B cell (primary cell): ENCODE data around the gene SKAP2. TPM values are rescaled to one million over a fixed set of nuclear protein-coding genes. Genes with fewer than 3 reads are reported as not detected.

Source experiments
- ATAC-seq: fragments of 200-7000 bp; cut with Tn5 transposase; one replicate; pipeline ENCODE4 v1.10.0; 2021; ENCODE audit warnings: low read depth, mild to moderate bottlenecking, moderate number of reproducible peaks, moderate library complexity
- CTCF ChIA-PET: fragments of 350-600 bp; sonication (Branson Sonifier 250); formaldehyde crosslinking; loops from one replicate; lab custom pipeline; 2021; ENCODE audit warnings: antibody characterized with exemption, inconsistent platforms; lab: Charles Lee
- POLR2A ChIA-PET: fragments of 350-600 bp; sonication (Branson Sonifier 250); formaldehyde crosslinking; loops from one replicate; lab custom pipeline; 2021; ENCODE audit warnings: antibody characterized with exemption; lab: Charles Lee
- DNase-seq: peaks from one replicate; pipeline ENCODE4 v3.0.0; 2013
- H2AFZ ChIP-seq: 2 replicates; pipeline ENCODE4 v1.6.1; 2012; ENCODE audit warnings: mild to moderate bottlenecking, low read depth, low read length; ENCODE audit not compliant: insufficient read depth, poor library complexity, severe bottlenecking
- H3K27ac ChIP-seq, 2 donors: 1 replicate in 1 of 2; 2 replicates in 1 of 2; pipeline ENCODE4 v1.5.1; 2012 to 2013; ENCODE audit warnings: low read length in 2 of 2, mild to moderate bottlenecking in 2 of 2, moderate library complexity in 1 of 2
- H3K27me3 ChIP-seq, 4 experiments: fragments of 200-600 bp in 1 of 4; sonication (generic) in 1 of 4; replicated peaks in 1 of 4; 1 replicate in 2 of 4; 2 replicates in 2 of 4; pipeline versions ENCODE4 v1.6.1 to v1.7.0; 2013 to 2016; ENCODE audit warnings: low read length in 3 of 4, mild to moderate bottlenecking in 2 of 4, mixed read lengths in 1 of 4, moderate library complexity in 1 of 4; ENCODE audit not compliant: insufficient read depth in 4 of 4, control insufficient read depth in 3 of 4; ENCODE audit errors: control extremely low read depth in 1 of 4
- H3K36me3 ChIP-seq, 2 experiments: replicated peaks in 1 of 2; 1 replicate in 1 of 2; 2 replicates in 1 of 2; pipeline versions ENCODE4 v1.6.1 to v1.7.1; 2013; ENCODE audit warnings: low read length in 1 of 2; ENCODE audit not compliant: insufficient read depth in 2 of 2, control insufficient read depth in 1 of 2; ENCODE audit errors: control extremely low read depth in 1 of 2, extremely low read depth in 1 of 2
- H3K4me1 ChIP-seq, 2 donors: fragments of 200-600 bp in 1 of 2; sonication (generic) in 1 of 2; 1 replicate in 1 of 2; 2 replicates in 1 of 2; pipeline versions ENCODE4 v1.5.1 to v1.6.1; 2013 to 2017; ENCODE audit warnings: low read length in 2 of 2; ENCODE audit not compliant: control insufficient read depth in 2 of 2, insufficient read depth in 2 of 2
- H3K4me2 ChIP-seq: replicated peaks from 2 replicates; pipeline ENCODE3; 2012; ENCODE audit warnings: mild to moderate bottlenecking, low read depth, low read length; ENCODE audit not compliant: poor library complexity, severe bottlenecking
- H3K4me3 ChIP-seq, 5 experiments: fragments of 200-600 bp in 1 of 5; sonication (generic) in 1 of 5; 1 replicate in 3 of 5; 2 replicates in 2 of 5; pipeline versions ENCODE4 v1.5.1 to v1.7.0; 2011 to 2016; ENCODE audit warnings: low read length in 4 of 5, mild to moderate bottlenecking in 4 of 5, low read depth in 2 of 5, control low read depth in 1 of 5, moderate library complexity in 1 of 5; ENCODE audit not compliant: insufficient read depth in 1 of 5; ENCODE audit errors: control extremely low read depth in 1 of 5, extremely low read depth in 1 of 5
- H3K79me2 ChIP-seq: fragments of 200-600 bp; sonication (generic); one replicate; pipeline ENCODE4 v1.6.0; 2016; ENCODE audit warnings: low read length; ENCODE audit not compliant: control insufficient read depth, insufficient read depth
- H3K9ac ChIP-seq: fragments of 200-600 bp; sonication (generic); 2 replicates; pipeline ENCODE4 v1.6.1; 2017; ENCODE audit warnings: mild to moderate bottlenecking, low read length, moderate library complexity
- H3K9me3 ChIP-seq, 3 donors: one replicate each; pipeline versions ENCODE4 v1.6.1 to v1.7.1; 2013; ENCODE audit warnings: low read length in 2 of 3; ENCODE audit not compliant: control insufficient read depth in 2 of 3, insufficient read depth in 1 of 3; ENCODE audit errors: control extremely low read depth in 1 of 3
- H4K20me1 ChIP-seq: 2 replicates; pipeline ENCODE4 v1.6.0; 2012; ENCODE audit warnings: mild to moderate bottlenecking, low read length; ENCODE audit not compliant: insufficient read depth, control insufficient read depth, poor library complexity, severe bottlenecking
- H3K27ac Mint-ChIP-seq: one replicate; pipeline ENCODE4 v1.8.0; 2021; ENCODE audit warnings: mixed read lengths
- H3K27me3 Mint-ChIP-seq: one replicate; pipeline ENCODE4 v1.8.0; 2021; ENCODE audit warnings: mixed read lengths
- H3K4me1 Mint-ChIP-seq: one replicate; pipeline ENCODE4 v1.8.0; 2021; ENCODE audit warnings: mixed read lengths
- H3K4me3 Mint-ChIP-seq: one replicate; pipeline ENCODE4 v1.8.0; 2021; ENCODE audit warnings: mixed read lengths
- H3K9me3 Mint-ChIP-seq: one replicate; pipeline ENCODE4 v1.8.0; 2022; ENCODE audit warnings: mixed read lengths; ENCODE audit not compliant: insufficient read depth
- CTCF ChIP-seq: fragments of 200-600 bp; IDR thresholded peaks from one replicate; pipeline ENCODE4 v1.8.0; 2022; ENCODE audit warnings: antibody characterized with exemption, mild to moderate bottlenecking
- EZH2 ChIP-seq: IDR thresholded peaks from 2 replicates; pipeline ENCODE4 v1.6.1; 2012; ENCODE audit warnings: borderline replicate concordance, low read depth, mild to moderate bottlenecking, moderate library complexity, low read length; ENCODE audit not compliant: insufficient read depth, poor library complexity, severe bottlenecking
- WGBS: methylation state at CpG from one replicate; pipeline ENCODE4 v1.1.5; 2013; ENCODE audit warnings: missing lambda C conversion rate; ENCODE audit not compliant: insufficient coverage; 5-methylcytosine and 5-hydroxymethylcytosine counted together
- intact Hi-C: fragments of 100-400 bp; cut with micrococcal nuclease; formaldehyde crosslinking; loops from one replicate; pipeline ENCODE4 v1.10.0; 2022
- polyA plus RNA-seq: library from polyadenylated mRNA; depleted of rRNA; stranded (reverse); fragments of >200 nt; gene quantifications from 2 replicates; pipeline ENCODE4 v1.2.3, GENCODE V29; 2012
- total RNA-seq, 2 donors: library from RNA; stranded (reverse); fragments of 120-200 nt in 1 of 2; gene quantifications; 1 replicate in 1 of 2; 2 replicates in 1 of 2; pipeline versions ENCODE4 v1.2.3 to v1.2.4, GENCODE V29; 2013 to 2022

The SKAP2 gene
- total and polyA plus RNA-seq, 2 donors (not counting 1 experiment from before 2014, with no cell fraction given) = 12.8 to 58.4 TPM

- Histone ChIP-seq H3K36me3 (no peaks in the 10 kb centered on the region), H3K4me1 (no peaks in the 10 kb centered on the region), H3K9me3 (no peaks in the 10 kb centered on the region), H4K20me1 (no peaks in the 10 kb centered on the region), H3K4me2 (no peak overlapping the region), H3K27ac (no peak overlapping the region), H2AFZ (no peak overlapping the region), H3K4me3 (no peak overlapping the region), H3K79me2 (no peaks in the 10 kb centered on the region), H3K9ac (no peak overlapping the region), H3K27me3 (no peaks in the 10 kb centered on the region)
- Mint-ChIP-seq H3K27ac (no peak overlapping the region), H3K27me3 (no peaks in the 10 kb centered on the region), H3K4me3 (no peak overlapping the region), H3K9me3 (no peaks in the 10 kb centered on the region), H3K4me1 (no peaks in the 10 kb centered on the region)
- TF ChIP-seq EZH2 (no peak), CTCF (no peak)
- DNase-seq (no peak), ATAC-seq (no peak)
- intact Hi-C loops = no loop called here
- ChIA-PET CTCF (interaction anchor here (1.3 kb wide), 1 partner anchor 18 kb away, joined by 3 read pairs; no protein-coding TSS in a partner anchor), POLR2A (no interaction called here)
- WGBS = no CpG with 5 or more reads among the region's 3 CpGs
These were observed 215.0 kb downstream of the SKAP2 start for GRCh38 chr7:26649388-26649787.

- ATAC-seq (no peak), DNase-seq (no peak)
- H3K9ac ChIP-seq = no peak overlapping the region
- no peaks in the 10 kb centered on the region for H3K4me1 Mint-ChIP-seq
- ChIA-PET CTCF (interaction anchor here (1.3 kb wide), 1 partner anchor 19 kb away, joined by 3 read pairs; no protein-coding TSS in a partner anchor), POLR2A (no interaction called here)
- no peaks in the 10 kb centered on the region for H4K20me1 ChIP-seq
- no peak for TF ChIP-seq EZH2
- TF ChIP-seq CTCF = no peak
- no peaks in the 10 kb centered on the region for H3K79me2 ChIP-seq
- no peak overlapping the region for H3K4me3 Mint-ChIP-seq
- no peak overlapping the region for H3K27ac Mint-ChIP-seq
- no peaks in the 10 kb centered on the region for H3K27me3 ChIP-seq
- H3K27me3 Mint-ChIP-seq = no peaks in the 10 kb centered on the region
- no peak overlapping the region for H2AFZ ChIP-seq
- no peaks in the 10 kb centered on the region for H3K9me3 ChIP-seq
- intact Hi-C loops = no loop called here
- H3K4me2 ChIP-seq = no peak overlapping the region
- H3K27ac ChIP-seq = no peak overlapping the region
- H3K9me3 Mint-ChIP-seq = no peaks in the 10 kb centered on the region
- no peaks in the 10 kb centered on the region for H3K4me1 ChIP-seq
- whole genome bisulfite sequencing = 92% methylated on average over 2 of the region's 2 CpGs
- no peaks in the 10 kb centered on the region for H3K36me3 ChIP-seq
- no peak overlapping the region for H3K4me3 ChIP-seq
These were observed 215.8 kb downstream of the SKAP2 start for GRCh38 chr7:26648554-26648953.
